Measurements from ENCODE around the gene RPL19. TPM values are rescaled to one million over a fixed set of nuclear protein-coding genes. Genes with fewer than 3 reads are reported as not detected.
"Not testable (repeated sequence)": the region's sequence is repeated elsewhere in the genome, so short reads cannot be mapped to it uniquely, and the experiment has no call there.

The RPL19 gene
- total and polyA plus RNA-seq, 2 experiments from 2014 or later, result 806 to 1,924 TPM

DNA sequence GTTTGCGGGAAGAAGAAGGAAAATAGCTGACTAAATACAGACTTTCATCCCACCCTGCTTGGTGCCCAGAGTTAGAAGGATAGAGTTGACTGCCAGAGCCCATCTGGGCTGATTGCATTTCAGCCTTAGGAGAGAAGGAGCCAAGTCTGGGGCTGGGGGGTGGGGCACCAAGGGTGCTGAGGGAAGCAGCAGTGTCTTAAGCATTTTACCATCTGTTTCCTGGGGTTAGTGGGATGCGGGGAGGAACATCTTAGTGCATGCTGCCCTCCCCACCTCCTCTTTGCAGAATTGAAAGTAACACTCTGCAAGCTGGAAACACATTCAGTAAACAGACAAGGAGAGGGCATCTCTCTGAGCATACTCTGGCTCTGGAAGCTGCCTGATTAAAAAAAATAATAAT lies 32.6 kb upstream of the RPL19 start:
- H3K27ac ChIP-seq, result no peak overlapping the region
- DNase-seq (ENCODE audit: low spot score), result no peak
- H3K9me3 ChIP-seq (ENCODE audit: low read depth), result no peaks in the 10 kb centered on the region

DNA sequence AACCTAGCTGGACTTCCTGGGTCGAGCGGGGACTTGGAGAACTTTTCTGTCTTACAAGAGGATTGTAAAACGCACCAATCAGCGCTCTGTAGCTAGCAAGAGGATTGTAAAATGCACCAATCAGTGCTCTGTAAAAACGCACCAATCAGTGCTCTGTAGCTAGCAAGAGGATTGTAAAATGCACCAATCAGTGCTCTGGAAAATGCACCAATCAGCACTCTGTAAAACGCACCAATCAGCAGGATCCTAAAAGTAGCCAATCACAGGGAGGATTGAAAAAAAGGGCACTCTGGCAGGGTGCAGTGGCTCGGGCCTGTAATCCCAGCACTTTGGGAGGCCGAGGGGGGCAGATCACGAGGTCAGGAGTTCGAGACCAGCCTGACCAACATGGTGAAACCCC lies 31.6 kb upstream of the RPL19 start:
- H3K4me1 ChIP-seq (ENCODE audit: insufficient read depth); H3K79me2 ChIP-seq; H3K9me2 ChIP-seq (replicated peaks; ENCODE audit: insufficient read depth); H3K36me3 ChIP-seq (replicated peaks; ENCODE audit: insufficient read depth, low read depth); H3K9me3 ChIP-seq (ENCODE audit: low read depth); H2AFZ ChIP-seq; H3K27ac ChIP-seq; H4K20me1 ChIP-seq (ENCODE audit: insufficient read depth, poor library complexity, severe bottlenecking); H3K4me3 ChIP-seq; DNase-seq (ENCODE audit: low spot score); H3K4me2 ChIP-seq: not testable (repeated sequence)
- peaks cover 13% of the 10 kb centered on the region for H3K27me3 ChIP-seq
- WGBS (ENCODE audit: low lambda C conversion rate, missing lambda C conversion rate), result 97% methylated on average over 10 of the region's 10 CpGs

More for the DNA sequence above, 32.6 kb upstream of the RPL19 start:
- Histone ChIP-seq H3K4me3 (no peak overlapping the region), H3K9me2 (replicated peaks; ENCODE audit: insufficient read depth) (no peaks in the 10 kb centered on the region), H4K20me1 (ENCODE audit: insufficient read depth, poor library complexity, severe bottlenecking) (no peaks in the 10 kb centered on the region), H3K4me2 (no peak overlapping the region), H3K36me3 (replicated peaks; ENCODE audit: insufficient read depth, low read depth) (no peaks in the 10 kb centered on the region), H3K27me3 (peaks cover 13% of the 10 kb centered on the region), H2AFZ (no peak overlapping the region), H3K4me1 (ENCODE audit: insufficient read depth) (no peaks in the 10 kb centered on the region), H3K79me2 (no peaks in the 10 kb centered on the region)
- WGBS (ENCODE audit: low lambda C conversion rate, missing lambda C conversion rate), result 41% methylated on average over 2 of the region's 2 CpGs
- TF ChIP-seq EZH2 (IDR thresholded peaks at IDR 0.05; ENCODE audit: borderline replicate concordance), result no peak
- TF ChIP-seq, protein P1, sequence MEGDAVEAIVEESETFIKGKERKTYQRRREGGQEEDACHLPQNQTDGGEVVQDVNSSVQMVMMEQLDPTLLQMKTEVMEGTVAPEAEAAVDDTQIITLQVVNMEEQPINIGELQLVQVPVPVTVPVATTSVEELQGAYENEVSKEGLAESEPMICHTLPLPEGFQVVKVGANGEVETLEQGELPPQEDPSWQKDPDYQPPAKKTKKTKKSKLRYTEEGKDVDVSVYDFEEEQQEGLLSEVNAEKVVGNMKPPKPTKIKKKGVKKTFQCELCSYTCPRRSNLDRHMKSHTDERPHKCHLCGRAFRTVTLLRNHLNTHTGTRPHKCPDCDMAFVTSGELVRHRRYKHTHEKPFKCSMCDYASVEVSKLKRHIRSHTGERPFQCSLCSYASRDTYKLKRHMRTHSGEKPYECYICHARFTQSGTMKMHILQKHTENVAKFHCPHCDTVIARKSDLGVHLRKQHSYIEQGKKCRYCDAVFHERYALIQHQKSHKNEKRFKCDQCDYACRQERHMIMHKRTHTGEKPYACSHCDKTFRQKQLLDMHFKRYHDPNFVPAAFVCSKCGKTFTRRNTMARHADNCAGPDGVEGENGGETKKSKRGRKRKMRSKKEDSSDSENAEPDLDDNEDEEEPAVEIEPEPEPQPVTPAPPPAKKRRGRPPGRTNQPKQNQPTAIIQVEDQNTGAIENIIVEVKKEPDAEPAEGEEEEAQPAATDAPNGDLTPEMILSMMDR (IDR thresholded peaks at IDR 0.05; ENCODE audit: poor library complexity), result no peak

DNA sequence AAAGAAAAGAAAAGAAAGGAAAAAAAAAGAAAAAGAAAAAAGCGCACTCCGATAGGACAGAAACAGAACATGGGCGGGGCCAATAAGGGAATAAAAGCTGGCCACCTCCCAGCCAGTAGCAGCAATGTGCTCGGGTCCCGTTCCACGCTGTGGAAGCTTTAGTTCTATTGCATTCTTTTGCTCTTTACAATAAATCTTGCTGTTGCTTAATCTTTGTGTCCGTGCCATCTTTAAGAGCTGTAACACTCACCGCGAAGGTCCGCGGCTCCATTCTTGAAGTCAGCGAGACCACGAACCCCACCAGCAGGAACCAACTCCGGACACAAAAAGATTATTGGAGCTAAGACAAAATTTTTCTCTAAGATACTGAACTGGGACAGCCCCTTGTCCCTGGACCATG lies 31.0 kb upstream of the RPL19 start:
- Histone ChIP-seq H3K27ac (no peak overlapping the region), H3K79me2 (no peaks in the 10 kb centered on the region), H3K4me3 (no peak overlapping the region), H3K27me3 (peaks cover 13% of the 10 kb centered on the region), H2AFZ (no peak overlapping the region), H3K9me2 (replicated peaks; ENCODE audit: insufficient read depth) (no peaks in the 10 kb centered on the region), H3K36me3 (replicated peaks; ENCODE audit: insufficient read depth, low read depth) (no peaks in the 10 kb centered on the region), H3K9me3 (ENCODE audit: low read depth) (no peaks in the 10 kb centered on the region), H3K4me2 (no peak overlapping the region), H4K20me1 (ENCODE audit: insufficient read depth, poor library complexity, severe bottlenecking) (no peaks in the 10 kb centered on the region), H3K4me1 (ENCODE audit: insufficient read depth) (no peaks in the 10 kb centered on the region)
- 94% methylated on average over 12 of the region's 14 CpGs for WGBS (ENCODE audit: low lambda C conversion rate, missing lambda C conversion rate)
- no peak for DNase-seq (ENCODE audit: low spot score)
- TF ChIP-seq, protein P1 (IDR thresholded peaks at IDR 0.05; ENCODE audit: poor library complexity), result no peak
- TF ChIP-seq EZH2 (IDR thresholded peaks at IDR 0.05; ENCODE audit: borderline replicate concordance), result no peak

DNA sequence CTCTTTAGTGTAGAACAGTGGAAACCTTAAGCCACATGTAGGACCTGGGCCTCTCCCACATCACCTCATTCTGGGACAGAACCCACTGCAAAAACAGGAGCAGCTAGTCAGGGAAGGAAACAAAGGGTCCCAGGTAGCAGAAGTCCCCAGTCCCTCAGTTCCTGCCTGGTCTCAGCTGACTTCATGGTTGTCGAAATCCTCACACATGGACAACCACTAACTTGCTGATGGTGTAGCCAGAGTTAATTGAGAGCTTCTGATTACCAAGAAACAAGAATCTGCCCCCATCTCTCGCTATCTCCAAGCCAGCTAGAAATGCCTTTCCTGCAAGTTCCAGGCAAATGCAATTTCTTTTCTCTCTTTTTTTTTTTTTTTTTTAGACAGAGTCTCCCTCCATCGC lies 30.6 kb upstream of the RPL19 start:
- H4K20me1 ChIP-seq (ENCODE audit: insufficient read depth, poor library complexity, severe bottlenecking), result no peaks in the 10 kb centered on the region
- no peak overlapping the region for H3K27ac ChIP-seq
- peaks cover 13% of the 10 kb centered on the region for H3K27me3 ChIP-seq
- no peaks in the 10 kb centered on the region for H3K9me2 ChIP-seq (replicated peaks; ENCODE audit: insufficient read depth)
- WGBS (ENCODE audit: low lambda C conversion rate, missing lambda C conversion rate), result 83% methylated on average over 3 of the region's 3 CpGs
- no peak for TF ChIP-seq EZH2phosphoT487 (IDR thresholded peaks at IDR 0.05; ENCODE audit: low read depth, severe bottlenecking, unreplicated experiment)
- no peak for TF ChIP-seq EZH2 (IDR thresholded peaks at IDR 0.05; ENCODE audit: borderline replicate concordance)
- TF ChIP-seq, protein P1 (IDR thresholded peaks at IDR 0.05; ENCODE audit: poor library complexity), result no peak
- no peaks in the 10 kb centered on the region for H3K9me3 ChIP-seq (ENCODE audit: low read depth)
- H3K4me3 ChIP-seq, result no peak overlapping the region
- no peak for DNase-seq (ENCODE audit: low spot score)
- no peaks in the 10 kb centered on the region for H3K79me2 ChIP-seq
- no peaks in the 10 kb centered on the region for H3K36me3 ChIP-seq (replicated peaks; ENCODE audit: insufficient read depth, low read depth)
- H3K4me1 ChIP-seq (ENCODE audit: insufficient read depth), result no peaks in the 10 kb centered on the region
- no peak overlapping the region for H3K4me2 ChIP-seq
- no peak overlapping the region for H2AFZ ChIP-seq
